ENCODE measurements around the gene RASSF4. TPM values are rescaled to one million over a fixed set of nuclear protein-coding genes. Genes with fewer than 3 reads are reported as not detected.

RASSF4 gene
- total RNA-seq, 1 donor from 2014 or later, result 1.3 TPM

DNA sequence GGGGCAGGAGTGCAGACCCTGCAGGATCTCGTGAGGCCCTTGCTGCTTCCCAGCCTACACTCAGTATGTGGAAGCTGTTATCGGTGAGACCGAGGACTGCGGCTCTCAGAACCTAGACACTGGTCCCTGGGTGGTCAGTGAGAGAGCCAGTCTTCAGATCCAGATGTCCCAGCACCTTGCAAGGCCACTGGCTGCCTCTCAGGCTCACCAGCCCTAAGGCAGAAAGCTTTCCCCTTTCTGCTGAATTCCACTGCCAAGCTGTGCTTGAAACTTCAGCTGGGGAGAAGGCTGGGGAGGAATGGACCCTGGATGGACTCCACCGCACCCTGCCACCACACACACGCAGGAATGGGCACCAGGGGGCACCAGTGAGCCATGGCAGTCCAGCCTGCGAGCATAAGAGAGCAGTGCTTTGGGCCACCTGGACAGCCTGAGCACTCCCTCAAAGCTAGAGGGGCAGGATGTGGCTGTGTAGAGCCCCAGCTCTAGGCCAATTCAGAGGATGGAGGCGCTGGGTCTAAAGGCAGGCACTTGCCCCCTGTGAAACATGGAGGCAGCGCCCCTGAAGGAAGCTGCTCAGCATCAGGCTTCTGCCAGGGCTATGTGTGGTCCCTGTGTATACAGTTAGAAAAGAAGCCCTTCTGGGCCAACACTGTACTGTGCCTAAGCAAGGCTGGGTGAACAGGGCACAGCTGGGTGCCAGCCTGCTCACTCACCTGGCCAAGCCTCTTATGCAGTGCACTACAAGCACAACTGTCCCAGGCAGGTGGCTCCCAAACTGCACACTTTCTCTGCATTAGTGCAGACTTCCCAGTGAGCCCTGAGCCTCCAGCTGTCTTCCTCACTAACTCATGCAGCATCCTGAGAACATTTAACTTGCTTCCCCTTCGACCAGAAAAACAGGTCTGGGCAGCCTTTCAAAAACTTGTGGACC, 26.8 kb upstream of the RASSF4 start:
- no peaks in the 10 kb centered on the region for H3K36me3 Mint-ChIP-seq (ENCODE audit: low read depth)
- no peak overlapping the region for H3K27ac Mint-ChIP-seq
- H3K27me3 Mint-ChIP-seq, result peaks cover 6% of the 10 kb centered on the region
- intact Hi-C loops (cut with micrococcal nuclease), result loop anchor here (1.0 to 2.0 kb wide), 3 partner anchors 26 to 76 kb away; partner anchors contain the start of gene RASSF4
- H3K4me3 Mint-ChIP-seq, result no peak overlapping the region
- peak; percentile 96 for DNase-seq
- H3K9me3 Mint-ChIP-seq, result no peaks in the 10 kb centered on the region
- H3K4me1 Mint-ChIP-seq, result peaks cover 7% of the 10 kb centered on the region

- DNase-seq, result no peak
- no peak overlapping the region for H3K27ac Mint-ChIP-seq
- peaks cover 7% of the 10 kb centered on the region for H3K4me1 Mint-ChIP-seq
- no peaks in the 10 kb centered on the region for H3K9me3 Mint-ChIP-seq
- intact Hi-C loops (cut with micrococcal nuclease), result loop anchor here (2.0 kb wide), 2 partner anchors 25 to 75 kb away; partner anchors contain the start of gene RASSF4
- H3K4me3 Mint-ChIP-seq, result no peak overlapping the region
- H3K27me3 Mint-ChIP-seq, result no peaks in the 10 kb centered on the region
- no peaks in the 10 kb centered on the region for H3K36me3 Mint-ChIP-seq (ENCODE audit: low read depth)
Observed at GRCh38 chr10:44933451-44934321, 25.9 kb upstream of the RASSF4 start.

GRCh38 chr10:44934416-44935200, 25.0 kb upstream of the RASSF4 start:
- H3K4me3 Mint-ChIP-seq, result no peak overlapping the region
- peaks cover 7% of the 10 kb centered on the region for H3K4me1 Mint-ChIP-seq
- no peak for DNase-seq
- no peak overlapping the region for H3K27ac Mint-ChIP-seq
- H3K9me3 Mint-ChIP-seq, result no peaks in the 10 kb centered on the region
- intact Hi-C loops (cut with micrococcal nuclease), result no loop called here
- no peaks in the 10 kb centered on the region for H3K27me3 Mint-ChIP-seq
- no peaks in the 10 kb centered on the region for H3K36me3 Mint-ChIP-seq (ENCODE audit: low read depth)

DNA sequence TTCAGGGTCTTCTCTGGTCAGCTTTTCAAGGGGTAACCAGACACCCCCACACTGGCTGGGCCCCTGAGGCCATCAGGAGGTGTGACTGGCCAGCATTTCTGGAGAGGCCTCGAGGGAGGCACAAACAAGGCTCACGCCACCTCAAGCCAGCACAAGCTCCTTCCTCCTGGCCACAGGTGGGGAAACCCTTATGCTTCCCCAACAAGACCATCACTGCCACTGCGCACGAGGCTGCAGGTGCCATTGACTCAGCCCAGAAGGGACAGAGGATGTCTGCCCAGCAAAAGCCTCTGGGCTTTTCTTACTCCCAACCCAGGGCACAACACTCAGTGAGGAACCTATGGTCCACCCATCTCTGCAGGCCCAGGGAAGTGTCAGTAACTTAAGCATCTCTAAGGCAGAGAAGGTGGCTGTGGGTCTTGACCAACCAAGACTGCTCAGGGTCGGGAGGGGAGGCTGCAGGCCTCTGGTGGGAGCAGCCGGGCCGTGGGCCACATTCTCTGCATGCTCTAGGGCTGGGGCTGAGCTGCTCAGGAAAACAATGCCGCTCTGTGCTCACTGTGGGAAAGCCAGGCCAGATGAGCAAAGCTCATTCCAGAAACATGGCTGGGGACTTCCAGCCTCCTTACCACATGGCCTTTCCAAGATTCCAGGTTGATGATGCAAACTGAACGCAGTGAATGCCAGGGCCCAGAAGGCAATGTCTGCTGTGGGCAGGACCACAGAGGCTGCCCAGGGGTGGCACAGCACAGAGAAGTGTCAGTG, 24.2 kb upstream of the RASSF4 start:
- Mint-ChIP-seq H3K4me1 (peaks cover 7% of the 10 kb centered on the region), H3K27me3 (peaks cover 2% of the 10 kb centered on the region), H3K9me3 (no peaks in the 10 kb centered on the region), H3K36me3 (ENCODE audit: low read depth) (no peaks in the 10 kb centered on the region), H3K4me3 (no peak overlapping the region), H3K27ac (peak overlapping the region; percentile 32)
- no peak for DNase-seq
- intact Hi-C loops (cut with micrococcal nuclease), result no loop called here

DNA sequence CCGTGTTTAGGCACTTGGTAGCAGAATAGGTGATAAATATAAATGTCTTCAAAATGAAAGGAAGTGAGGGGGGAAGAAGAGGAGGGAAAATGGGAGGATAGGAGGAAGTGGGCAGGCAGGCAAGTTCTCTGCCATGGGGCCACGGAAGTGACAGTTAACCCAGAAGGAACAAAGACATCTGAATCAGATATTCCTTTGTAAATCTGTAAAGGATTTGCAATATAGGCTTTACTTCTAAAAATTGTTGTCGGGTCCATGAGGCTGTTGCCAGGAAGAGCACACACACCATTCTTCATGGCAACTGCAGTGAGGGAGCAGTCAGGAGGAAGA, 23.7 kb upstream of the RASSF4 start:
- Mint-ChIP-seq H3K36me3 (ENCODE audit: low read depth) (no peaks in the 10 kb centered on the region), H3K27me3 (peaks cover 2% of the 10 kb centered on the region), H3K9me3 (no peaks in the 10 kb centered on the region), H3K27ac (peak overlapping the region; percentile 32), H3K4me1 (peaks cover 7% of the 10 kb centered on the region), H3K4me3 (no peak overlapping the region)
- intact Hi-C loops (cut with micrococcal nuclease), result no loop called here
- DNase-seq, result no peak

DNA sequence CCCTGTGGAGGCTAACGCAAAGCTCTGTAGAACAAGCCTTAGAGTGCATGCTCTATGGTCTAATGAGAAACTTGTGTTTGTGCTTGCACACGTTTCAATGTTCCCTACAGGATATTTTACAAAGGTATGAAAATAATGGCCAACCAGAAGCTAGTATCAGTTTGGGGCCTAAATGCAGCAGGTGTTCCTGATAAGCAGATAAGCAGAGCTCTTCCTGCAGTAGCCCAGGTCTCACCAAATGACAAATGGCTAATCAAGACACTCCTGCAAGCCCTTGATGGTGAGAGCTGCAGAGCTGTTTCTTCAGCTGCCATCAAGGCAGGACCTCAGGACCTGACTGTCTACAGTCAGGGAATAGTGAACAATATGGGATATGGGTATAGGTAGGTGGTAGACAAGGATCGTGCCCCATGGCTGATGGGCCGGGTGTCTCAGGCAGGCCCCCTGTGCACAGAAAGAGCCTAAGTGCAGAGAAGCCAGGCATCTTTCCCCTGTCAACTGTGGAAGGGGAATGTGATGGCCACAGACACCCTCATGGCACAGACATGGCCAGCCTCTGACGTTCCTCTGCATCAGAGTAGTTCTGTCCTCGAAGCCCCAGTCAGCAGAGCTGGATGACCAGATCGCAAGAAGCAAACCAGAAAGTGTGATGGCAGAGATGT, 23.2 kb upstream of the RASSF4 start:
- Mint-ChIP-seq H3K27me3 (peaks cover 7% of the 10 kb centered on the region), H3K9me3 (no peaks in the 10 kb centered on the region), H3K4me3 (no peak overlapping the region), H3K4me1 (peaks cover 7% of the 10 kb centered on the region), H3K36me3 (ENCODE audit: low read depth) (no peaks in the 10 kb centered on the region), H3K27ac (no peak overlapping the region)
- DNase-seq, result no peak
- intact Hi-C loops (cut with micrococcal nuclease), result no loop called here

DNA sequence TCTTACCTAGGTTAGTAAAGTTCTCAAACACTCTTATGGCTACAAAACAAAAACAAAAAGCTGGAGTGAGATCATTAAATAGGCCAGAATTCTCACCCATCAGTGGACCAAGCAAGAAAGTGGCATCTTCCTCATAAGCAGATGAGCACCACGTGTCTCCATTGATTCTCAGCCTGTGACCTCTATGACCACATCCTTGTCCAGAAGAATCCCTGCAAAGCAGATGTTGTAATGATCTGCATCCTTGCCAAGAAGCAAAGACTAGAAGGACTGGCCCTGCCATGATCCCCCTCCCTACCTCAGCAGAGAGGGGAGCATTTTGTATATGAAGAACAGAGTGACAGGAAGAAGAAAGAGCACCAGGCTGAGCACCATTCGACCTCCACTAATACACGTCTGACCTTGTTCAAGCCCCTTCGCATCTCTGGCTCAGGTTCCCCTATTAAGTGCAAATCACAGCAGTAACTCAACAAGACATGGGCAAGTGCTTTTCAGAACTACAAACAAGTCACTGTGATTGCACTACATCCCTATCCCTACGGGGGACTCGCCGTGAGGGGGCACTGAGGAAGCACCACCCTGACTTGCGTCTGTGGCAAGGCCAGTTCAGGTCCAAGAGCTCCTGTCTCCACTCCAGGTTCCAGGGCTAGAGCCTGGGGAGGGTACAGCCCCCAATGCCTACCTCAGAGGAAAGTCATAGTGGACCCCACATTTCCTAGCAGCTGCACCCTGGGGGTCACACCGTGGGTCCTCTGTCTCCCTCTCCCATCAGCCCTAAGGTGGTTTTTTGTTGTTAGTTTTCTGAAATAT, 22.2 kb upstream of the RASSF4 start:
- intact Hi-C loops (cut with micrococcal nuclease), result no loop called here
- H3K4me1 Mint-ChIP-seq, result peaks cover 7% of the 10 kb centered on the region
- H3K27me3 Mint-ChIP-seq, result peaks cover 8% of the 10 kb centered on the region
- no peaks in the 10 kb centered on the region for H3K36me3 Mint-ChIP-seq (ENCODE audit: low read depth)
- no peak overlapping the region for H3K4me3 Mint-ChIP-seq
- DNase-seq, result no peak
- no peaks in the 10 kb centered on the region for H3K9me3 Mint-ChIP-seq
- no peak overlapping the region for H3K27ac Mint-ChIP-seq

DNA sequence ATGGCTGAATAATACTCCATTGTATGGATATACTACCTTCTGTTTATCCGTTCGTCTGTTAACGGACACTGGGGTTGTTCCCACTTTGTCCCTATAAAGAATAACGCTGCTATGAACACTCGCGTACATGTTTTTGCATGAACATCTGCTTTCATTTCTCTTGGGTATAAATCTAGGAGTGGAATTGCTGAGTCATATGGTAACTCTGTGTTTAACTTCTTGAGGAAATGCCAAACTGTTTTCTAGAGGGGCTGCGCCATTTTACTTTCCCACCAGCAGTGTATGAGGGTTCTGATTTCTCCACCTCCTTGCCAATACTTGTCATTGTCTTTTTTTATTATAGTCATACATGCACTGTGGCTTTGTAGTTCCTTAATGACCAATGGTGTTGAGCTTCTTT, 20.6 kb upstream of the RASSF4 start:
- H3K4me1 Mint-ChIP-seq, result peaks cover 6% of the 10 kb centered on the region
- no peak for DNase-seq
- no peaks in the 10 kb centered on the region for H3K36me3 Mint-ChIP-seq (ENCODE audit: low read depth)
- no peak overlapping the region for H3K4me3 Mint-ChIP-seq
- H3K27me3 Mint-ChIP-seq, result peaks cover 15% of the 10 kb centered on the region
- H3K9me3 Mint-ChIP-seq, result peaks cover 8% of the 10 kb centered on the region
- H3K27ac Mint-ChIP-seq, result no peak overlapping the region
- intact Hi-C loops (cut with micrococcal nuclease), result no loop called here

DNA sequence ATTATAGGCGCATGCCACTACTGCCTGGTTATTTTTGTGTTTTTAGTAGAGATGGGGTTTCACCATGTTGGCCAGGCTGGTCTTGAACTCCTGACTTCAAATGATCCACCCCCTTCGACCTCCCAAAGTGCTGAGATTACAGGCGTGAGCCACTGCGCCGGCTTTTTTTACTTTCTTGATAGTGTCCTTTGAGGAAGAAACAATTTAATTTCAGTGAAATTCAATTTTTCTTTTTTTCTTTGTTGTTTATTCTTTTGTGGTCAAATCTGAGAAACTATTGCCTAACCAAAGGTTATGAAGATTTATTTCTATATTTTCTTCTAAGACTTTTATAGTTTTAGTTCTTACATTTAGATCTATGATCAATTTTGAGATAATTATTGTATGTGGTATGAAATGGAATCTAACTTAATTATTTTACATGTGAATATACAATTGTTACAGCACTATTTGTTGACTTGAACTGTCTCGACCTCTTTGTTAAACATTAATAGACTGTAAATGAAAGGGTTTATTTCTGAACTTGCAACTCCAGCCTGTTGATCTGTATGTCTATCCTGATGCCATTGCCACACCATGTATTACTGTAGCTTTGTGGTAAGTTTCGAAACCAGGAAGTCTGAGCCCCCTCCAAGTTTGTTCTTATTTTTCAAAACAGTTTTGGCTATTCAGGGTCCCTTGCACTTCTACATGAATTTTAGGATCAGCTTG, 19.8 kb upstream of the RASSF4 start:
- peaks cover 17% of the 10 kb centered on the region for H3K9me3 Mint-ChIP-seq
- no peaks in the 10 kb centered on the region for H3K36me3 Mint-ChIP-seq (ENCODE audit: low read depth)
- H3K27ac Mint-ChIP-seq, result no peak overlapping the region
- H3K27me3 Mint-ChIP-seq, result peaks cover 15% of the 10 kb centered on the region
- intact Hi-C loops (cut with micrococcal nuclease), result no loop called here
- DNase-seq, result no peak
- no peak overlapping the region for H3K4me3 Mint-ChIP-seq
- peaks cover 6% of the 10 kb centered on the region for H3K4me1 Mint-ChIP-seq

GRCh38 chr10:44944354-44944753, 15.2 kb upstream of the RASSF4 start:
- intact Hi-C loops (cut with micrococcal nuclease), result no loop called here
- Mint-ChIP-seq H3K27ac (no peak overlapping the region), H3K4me1 (peaks cover 3% of the 10 kb centered on the region), H3K36me3 (ENCODE audit: low read depth) (no peaks in the 10 kb centered on the region), H3K4me3 (no peak overlapping the region), H3K9me3 (peaks cover 22% of the 10 kb centered on the region), H3K27me3 (peaks cover 18% of the 10 kb centered on the region)
- no peak for DNase-seq

DNA sequence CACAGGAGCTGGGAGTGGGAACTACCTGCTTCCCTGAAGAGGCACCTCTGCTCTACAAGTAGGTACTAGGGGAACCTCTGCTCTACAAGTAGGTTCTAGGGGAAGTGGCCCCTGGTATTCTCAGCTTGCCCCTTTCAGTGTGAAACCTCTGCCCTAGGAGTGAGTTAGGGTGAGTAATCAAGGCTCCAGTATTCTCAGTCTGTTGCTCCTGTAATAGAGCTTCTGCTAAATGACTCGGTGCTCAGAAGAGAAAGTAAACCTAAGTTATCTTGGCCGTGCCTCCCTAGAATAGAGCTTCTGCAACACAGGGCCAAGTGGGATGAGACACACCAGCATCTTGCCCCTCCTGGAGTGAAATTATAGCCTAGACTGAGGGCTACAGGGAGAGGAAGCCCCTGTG, 13.4 kb upstream of the RASSF4 start:
- DNase-seq, result no peak
- H3K27me3 Mint-ChIP-seq, result peaks cover 13% of the 10 kb centered on the region
- peaks cover 3% of the 10 kb centered on the region for H3K4me1 Mint-ChIP-seq
- H3K4me3 Mint-ChIP-seq, result peak overlapping the region; percentile 30
- intact Hi-C loops (cut with micrococcal nuclease), result no loop called here
- H3K27ac Mint-ChIP-seq, result no peak overlapping the region
- H3K9me3 Mint-ChIP-seq, result peaks cover 22% of the 10 kb centered on the region
- H3K36me3 Mint-ChIP-seq (ENCODE audit: low read depth), result no peaks in the 10 kb centered on the region
